ENCODE results near the gene HADHA.

Gene HADHA

DNA sequence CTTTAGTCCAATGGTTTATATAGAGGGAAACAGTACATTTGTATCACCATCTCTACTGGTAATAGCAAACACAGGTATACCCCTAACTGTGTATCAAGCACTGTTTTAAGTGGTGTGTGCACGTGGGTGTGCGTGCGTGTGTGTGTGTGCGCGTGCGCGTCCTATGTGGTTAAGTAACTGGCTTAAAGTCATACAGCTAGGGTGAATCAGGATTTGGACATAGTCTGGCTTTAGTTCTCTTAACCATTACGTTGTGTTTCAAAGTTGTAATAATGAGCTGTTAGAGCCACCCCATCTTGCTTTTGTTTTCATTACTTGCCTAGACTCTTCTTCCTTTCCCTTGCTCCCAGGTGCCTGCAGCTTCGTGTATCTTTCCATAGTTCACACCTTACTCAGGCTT lies 2.4 kb upstream of the HADHA start:
- no peak overlapping the region for H3K4me3 ChIP-seq (ENCODE audit: low read depth, low read length)

DNA sequence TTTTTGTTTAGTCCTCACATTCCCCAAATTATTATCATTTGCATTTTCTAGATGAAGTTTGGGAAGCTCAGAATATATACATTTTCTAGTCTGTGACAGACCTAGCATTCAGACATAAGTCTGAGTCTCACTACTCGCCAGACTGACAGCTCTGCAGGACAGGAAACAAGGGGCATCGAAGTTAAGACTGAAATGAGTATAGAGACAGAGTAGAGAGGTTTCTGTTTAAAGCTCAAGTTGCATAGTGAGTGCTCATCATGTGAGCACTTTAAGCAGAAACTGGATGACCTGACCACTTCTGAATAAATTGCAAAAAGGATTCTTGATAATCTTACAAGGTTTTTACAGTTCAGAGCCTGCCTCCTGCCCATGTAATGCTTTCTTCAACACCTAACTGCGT lies 1.4 kb upstream of the HADHA start:
- peak; percentile 9 for DNase-seq (ENCODE audit: low read depth, low spot score)
- H3K4me3 ChIP-seq (ENCODE audit: low read depth, low read length) = peak overlapping the region; percentile 94
- in situ Hi-C loops (cut with HindIII; ENCODE audit: low sequenced_read_pairs) = no loop called here
- TF ChIP-seq, protein P1, sequence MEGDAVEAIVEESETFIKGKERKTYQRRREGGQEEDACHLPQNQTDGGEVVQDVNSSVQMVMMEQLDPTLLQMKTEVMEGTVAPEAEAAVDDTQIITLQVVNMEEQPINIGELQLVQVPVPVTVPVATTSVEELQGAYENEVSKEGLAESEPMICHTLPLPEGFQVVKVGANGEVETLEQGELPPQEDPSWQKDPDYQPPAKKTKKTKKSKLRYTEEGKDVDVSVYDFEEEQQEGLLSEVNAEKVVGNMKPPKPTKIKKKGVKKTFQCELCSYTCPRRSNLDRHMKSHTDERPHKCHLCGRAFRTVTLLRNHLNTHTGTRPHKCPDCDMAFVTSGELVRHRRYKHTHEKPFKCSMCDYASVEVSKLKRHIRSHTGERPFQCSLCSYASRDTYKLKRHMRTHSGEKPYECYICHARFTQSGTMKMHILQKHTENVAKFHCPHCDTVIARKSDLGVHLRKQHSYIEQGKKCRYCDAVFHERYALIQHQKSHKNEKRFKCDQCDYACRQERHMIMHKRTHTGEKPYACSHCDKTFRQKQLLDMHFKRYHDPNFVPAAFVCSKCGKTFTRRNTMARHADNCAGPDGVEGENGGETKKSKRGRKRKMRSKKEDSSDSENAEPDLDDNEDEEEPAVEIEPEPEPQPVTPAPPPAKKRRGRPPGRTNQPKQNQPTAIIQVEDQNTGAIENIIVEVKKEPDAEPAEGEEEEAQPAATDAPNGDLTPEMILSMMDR (IDR thresholded peaks at IDR 0.05; ENCODE audit: low read depth, low read length) = no peak

More for the DNA sequence above, 2.4 kb upstream of the HADHA start:
- TF ChIP-seq, protein P1 (IDR thresholded peaks at IDR 0.05; ENCODE audit: low read depth, low read length) = no peak
- in situ Hi-C loops (cut with HindIII; ENCODE audit: low sequenced_read_pairs) = no loop called here
- DNase-seq (ENCODE audit: low read depth, low spot score) = no peak

DNA sequence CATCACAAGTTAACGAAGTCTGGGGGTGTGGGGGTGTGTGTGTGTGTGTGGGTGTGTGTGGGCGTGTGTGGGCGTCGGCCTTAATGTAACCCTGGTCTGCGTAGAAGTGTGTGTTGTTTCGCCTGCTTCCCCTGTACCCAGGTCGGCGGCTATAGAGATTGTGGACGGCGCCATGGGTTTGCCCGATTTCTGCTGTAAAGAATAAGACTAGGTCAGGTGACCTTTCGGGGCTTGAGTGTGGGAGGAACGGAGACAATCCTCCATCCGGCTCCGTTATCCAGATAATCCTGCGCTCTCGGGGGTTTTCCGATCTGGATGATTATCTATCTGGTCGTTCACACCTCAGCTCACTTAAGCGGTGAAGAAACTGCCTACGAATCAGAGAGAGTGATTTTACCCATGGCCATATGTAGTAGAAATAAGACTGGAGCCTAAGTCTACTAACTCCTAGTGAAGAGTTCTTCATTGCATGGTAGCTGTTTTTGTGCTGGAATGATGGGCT lies 850 bp upstream of the HADHA start:
- TF ChIP-seq, protein P1 (IDR thresholded peaks at IDR 0.05; ENCODE audit: low read depth, low read length) = no peak
- DNase-seq (ENCODE audit: low read depth, low spot score) = no peak
- H3K4me3 ChIP-seq (ENCODE audit: low read depth, low read length) = peak overlapping the region; percentile 94
- in situ Hi-C loops (cut with HindIII; ENCODE audit: low sequenced_read_pairs) = no loop called here

DNA sequence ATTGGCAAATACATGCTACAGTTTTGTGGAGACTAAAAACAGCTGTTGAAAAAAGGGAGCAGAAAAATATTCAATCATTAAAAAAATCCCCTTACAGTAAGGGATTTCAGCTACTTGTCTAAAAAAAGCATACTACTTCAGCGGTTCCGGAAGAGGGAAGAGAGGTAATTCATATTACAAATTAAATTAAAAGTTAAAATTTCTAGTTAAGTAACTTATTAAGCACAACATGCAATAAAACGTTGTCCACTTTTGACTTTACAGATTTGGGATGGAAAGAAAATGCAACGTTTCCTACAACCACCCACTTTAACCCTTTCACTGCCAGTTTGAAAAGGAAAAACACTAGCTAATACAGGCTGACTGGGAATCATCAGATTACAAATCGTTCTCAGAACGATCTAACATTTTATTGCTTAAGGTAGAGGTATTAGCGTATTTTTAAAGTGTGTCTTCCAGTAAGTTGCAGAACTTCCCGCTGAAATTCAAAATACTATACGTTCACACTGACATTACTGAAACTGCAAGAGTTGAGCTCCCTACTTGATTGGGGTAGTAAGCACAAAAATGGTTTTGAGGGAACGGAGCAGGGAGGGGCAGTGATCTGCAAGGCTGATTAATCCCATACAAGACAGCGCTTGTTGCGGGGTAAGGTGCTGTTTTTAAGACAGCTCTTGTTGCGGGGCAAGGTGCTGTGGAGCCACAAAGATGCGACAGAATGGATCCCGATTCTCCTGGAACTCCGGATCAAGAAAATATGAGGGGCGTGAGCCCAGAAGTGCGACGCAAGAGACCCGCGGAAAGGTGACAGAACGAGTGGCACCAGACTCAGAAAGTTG lies 743 bp downstream of the HADHA start:
- in situ Hi-C loops (cut with HindIII; ENCODE audit: low sequenced_read_pairs) = no loop called here
- TF ChIP-seq, protein P1 (IDR thresholded peaks at IDR 0.05; ENCODE audit: low read depth, low read length) = no peak
- DNase-seq (ENCODE audit: low read depth, low spot score) = peak; percentile 50
- H3K4me3 ChIP-seq (ENCODE audit: low read depth, low read length) = peak overlapping the region; percentile 94

DNA sequence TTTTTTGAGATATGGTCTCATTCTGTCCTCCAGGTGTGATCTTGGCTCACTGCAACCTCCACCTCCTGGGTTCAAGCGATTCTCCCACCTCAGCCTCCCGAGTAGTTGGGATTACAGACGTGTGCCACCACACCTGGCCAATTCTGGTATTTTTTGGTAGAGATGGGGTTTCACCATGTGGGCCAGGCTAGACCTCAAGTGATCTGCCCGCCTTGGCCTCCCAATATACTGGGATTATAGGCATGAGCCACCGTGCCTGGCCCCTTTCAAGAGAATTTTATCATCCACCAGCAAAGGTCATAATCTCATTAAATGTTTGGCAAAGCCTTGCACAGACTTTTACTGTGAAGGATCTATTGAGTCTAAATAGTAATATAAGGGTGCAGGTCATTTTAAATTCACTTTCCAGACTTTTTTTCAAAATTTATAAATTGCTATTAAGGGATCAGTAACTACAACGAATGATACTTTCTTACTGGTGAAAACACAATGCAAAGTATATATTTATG lies 2.5 kb downstream of the HADHA start:
- DNase-seq (ENCODE audit: low read depth, low spot score) = no peak
- in situ Hi-C loops (cut with HindIII; ENCODE audit: low sequenced_read_pairs) = no loop called here
- no peak overlapping the region for H3K4me3 ChIP-seq (ENCODE audit: low read depth, low read length)
- TF ChIP-seq, protein P1 (IDR thresholded peaks at IDR 0.05; ENCODE audit: low read depth, low read length) = no peak

DNA sequence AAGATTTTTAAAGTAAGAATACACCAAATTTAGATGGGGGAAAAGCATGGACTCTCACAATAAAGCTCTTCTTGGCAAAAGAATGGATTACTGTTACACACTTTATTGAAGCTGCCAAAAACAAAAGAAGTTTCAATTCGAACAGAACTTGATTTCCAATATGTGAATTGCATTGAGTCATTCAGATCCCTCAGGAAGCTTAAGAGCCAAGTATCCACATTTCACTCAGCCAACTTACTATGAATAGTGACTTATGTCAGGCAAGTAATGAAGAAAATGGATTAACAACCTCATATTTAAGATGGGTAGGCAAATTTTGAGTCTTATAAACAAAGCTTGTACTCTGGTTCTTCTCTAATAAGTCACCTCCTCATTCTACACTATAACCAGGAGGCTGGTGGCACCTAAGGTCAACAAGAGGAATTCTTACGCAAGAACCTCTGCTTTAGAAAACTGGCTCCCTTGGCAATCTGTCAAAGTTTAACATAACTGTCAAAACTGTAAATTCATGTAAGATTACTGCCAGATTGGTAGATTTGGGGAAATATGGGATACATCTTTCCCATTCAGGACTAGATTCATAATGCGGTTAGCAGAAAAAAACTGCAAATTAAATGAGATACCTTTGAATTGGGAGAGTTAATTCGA lies 6.0 kb downstream of the HADHA start:
- no peak overlapping the region for H3K4me3 ChIP-seq (ENCODE audit: low read depth, low read length)
- in situ Hi-C loops (cut with HindIII; ENCODE audit: low sequenced_read_pairs) = no loop called here
- no peak for DNase-seq (ENCODE audit: low read depth, low spot score)
- TF ChIP-seq, protein P1 (IDR thresholded peaks at IDR 0.05; ENCODE audit: low read depth, low read length) = no peak
